Right cardiac atrium (tissue), 5 donors: ENCODE data around the gene NPAS3. TPM values are rescaled to one million over a fixed set of nuclear protein-coding genes. Genes with fewer than 3 reads are reported as not detected.

Experiments
- ATAC-seq, 2 donors: fragments of 200-7000 bp; cut with Tn5 transposase; one replicate each; pipeline versions ENCODE4 v1.8.0 to v1.9.1; 2020; ENCODE audit warnings: moderate library complexity in 2 of 2, mild to moderate bottlenecking in 1 of 2
- DNase-seq, 3 donors: peaks; one replicate each; pipeline ENCODE4 v3.0.0-alpha.2; 2020
- H3K27ac ChIP-seq: one replicate; pipeline ENCODE4 v1.5.1; 2013; ENCODE audit warnings: mild to moderate bottlenecking, low read length, control low read depth, moderate library complexity
- H3K27me3 ChIP-seq: one replicate; pipeline ENCODE4 v1.6.1; 2013; ENCODE audit not compliant: control insufficient read depth, insufficient read depth
- H3K4me1 ChIP-seq: one replicate; pipeline ENCODE4 v1.6.1; 2013; ENCODE audit warnings: low read length; ENCODE audit not compliant: control insufficient read depth, insufficient read depth
- H3K4me3 ChIP-seq: one replicate; pipeline ENCODE4 v1.5.1; 2013; ENCODE audit warnings: low read length, control low read depth
- H3K9me3 ChIP-seq: one replicate; pipeline ENCODE4 v1.6.1; 2013; ENCODE audit warnings: low read length; ENCODE audit not compliant: control insufficient read depth
- WGBS: extraction: QIAGEN DNeasy Blood & Tissue Kit; methylation state at CpG from one replicate; pipeline ENCODE4 v1.1.7; 2013; 5-methylcytosine and 5-hydroxymethylcytosine counted together
- intact Hi-C, 4 donors: fragments of 100-400 bp; cut with DNase I; formaldehyde crosslinking; loops; one replicate each; pipeline versions ENCODE4 v1.11.0 to v1.14.0; 2022 to 2023
- polyA plus RNA-seq: library from polyadenylated mRNA; stranded (reverse); fragments of 200-250 nt; gene quantifications from one replicate; pipeline ENCODE4 v1.2.3, GENCODE V29; 2013
- total RNA-seq, 4 donors: library from RNA; stranded (reverse); fragmentation: NEBNext Ultra II Directional; extraction: Animal tissue kit (Norgen Biotek cat#: 25700); gene quantifications; one replicate each; pipeline ENCODE4 v1.2.1, GENCODE V29; 2021
- donor health status: healthy with polysubstance abuse.
- donor health status: DM: no; HTN: yes; CAD: no.
- donor health status: DM: no; HTN: no; CAD: no.
- donor health status: DM: no; HTN: yes; CAD: no; lungs with severe emphysema.
- donor health status: DM: yes; HTN: yes; CAD: no.

Gene NPAS3
- total and polyA plus RNA-seq, 5 donors, result 0.48 to 5.7 (median 4.0) TPM

- DNase-seq (no peak), ATAC-seq (no peak)
- intact Hi-C loops, result no loop called here
- 96% methylated on average over 1 of the region's 1 CpG for WGBS
- Histone ChIP-seq H3K27ac (no peak overlapping the region), H3K27me3 (no peaks in the 10 kb centered on the region), H3K9me3 (no peaks in the 10 kb centered on the region), H3K4me1 (no peaks in the 10 kb centered on the region), H3K4me3 (no peak overlapping the region)
Observed at GRCh38 chr14:33126433-33126832, 187.8 kb downstream of the NPAS3 start.

- H3K9me3 ChIP-seq, result no peaks in the 10 kb centered on the region
- H3K27ac ChIP-seq, result no peak overlapping the region
- ATAC-seq, result no peak
- WGBS, result 55% methylated on average over 1 of the region's 1 CpG
- H3K27me3 ChIP-seq, result no peaks in the 10 kb centered on the region
- no peak for DNase-seq
- H3K4me1 ChIP-seq, result no peaks in the 10 kb centered on the region
- intact Hi-C loops, result no loop called here
- no peak overlapping the region for H3K4me3 ChIP-seq
Observed at GRCh38 chr14:33127531-33127930, 188.9 kb downstream of the NPAS3 start.

- WGBS, result 86% methylated on average over 2 of the region's 2 CpGs
- H3K27me3 ChIP-seq, result no peaks in the 10 kb centered on the region
- H3K4me1 ChIP-seq, result no peaks in the 10 kb centered on the region
- H3K27ac ChIP-seq, result no peak overlapping the region
- no peak for DNase-seq
- no peak for ATAC-seq
- no peaks in the 10 kb centered on the region for H3K9me3 ChIP-seq
- no peak overlapping the region for H3K4me3 ChIP-seq
- intact Hi-C loops, result loop anchor here in 1 of 4 donors (5.0 kb wide), 1 partner anchor 460 kb away; no protein-coding TSS in a partner anchor
Observed at GRCh38 chr14:33131801-33132200, 193.1 kb downstream of the NPAS3 start.

GRCh38 chr14:33134162-33134561, 195.5 kb downstream of the NPAS3 start:
- no peaks in the 10 kb centered on the region for H3K27me3 ChIP-seq
- H3K27ac ChIP-seq, result no peak overlapping the region
- WGBS, result 57% methylated on average over 4 of the region's 4 CpGs
- DNase-seq, result no peak
- ATAC-seq, result no peak
- intact Hi-C loops, result loop anchor here in 1 of 4 donors (5.0 kb wide), 1 partner anchor 458 kb away; no protein-coding TSS in a partner anchor
- H3K4me3 ChIP-seq, result no peak overlapping the region
- no peaks in the 10 kb centered on the region for H3K4me1 ChIP-seq
- no peaks in the 10 kb centered on the region for H3K9me3 ChIP-seq

- intact Hi-C loops, result loop anchor here in 1 of 4 donors (5.0 kb wide), 1 partner anchor 457 kb away; no protein-coding TSS in a partner anchor
- 89% methylated on average over 3 of the region's 3 CpGs for WGBS
- Histone ChIP-seq H3K27me3 (no peaks in the 10 kb centered on the region), H3K27ac (no peak overlapping the region), H3K9me3 (no peaks in the 10 kb centered on the region), H3K4me1 (no peaks in the 10 kb centered on the region), H3K4me3 (no peak overlapping the region)
- DNase-seq, result no peak
- no peak for ATAC-seq
Observed at GRCh38 chr14:33134975-33135374, 196.3 kb downstream of the NPAS3 start.

GRCh38 chr14:33150666-33151428, 212.2 kb downstream of the NPAS3 start:
- WGBS, result 81% methylated on average over 8 of the region's 8 CpGs
- H3K4me1 ChIP-seq, result no peaks in the 10 kb centered on the region
- intact Hi-C loops, result no loop called here
- H3K27ac ChIP-seq, result no peak overlapping the region
- DNase-seq (no peak), ATAC-seq (no peak)
- H3K4me3 ChIP-seq, result no peak overlapping the region
- no peaks in the 10 kb centered on the region for H3K9me3 ChIP-seq
- H3K27me3 ChIP-seq, result no peaks in the 10 kb centered on the region

- H3K4me3 ChIP-seq, result no peak overlapping the region
- no peak overlapping the region for H3K27ac ChIP-seq
- DNase-seq (no peak), ATAC-seq (no peak)
- no peaks in the 10 kb centered on the region for H3K9me3 ChIP-seq
- no peaks in the 10 kb centered on the region for H3K4me1 ChIP-seq
- intact Hi-C loops, result no loop called here
- no peaks in the 10 kb centered on the region for H3K27me3 ChIP-seq
- WGBS, result 93% methylated on average over 5 of the region's 5 CpGs
Observed at GRCh38 chr14:33163109-33163508, 224.4 kb downstream of the NPAS3 start.

- H3K4me3 ChIP-seq, result no peak overlapping the region
- H3K27ac ChIP-seq, result no peak overlapping the region
- no peaks in the 10 kb centered on the region for H3K27me3 ChIP-seq
- ATAC-seq (no peak), DNase-seq (no peak)
- intact Hi-C loops, result no loop called here
- H3K9me3 ChIP-seq, result no peaks in the 10 kb centered on the region
- WGBS, result 94% methylated on average over 2 of the region's 2 CpGs
- H3K4me1 ChIP-seq, result no peaks in the 10 kb centered on the region
Observed at GRCh38 chr14:33163600-33163999, 224.9 kb downstream of the NPAS3 start.

GRCh38 chr14:33165144-33165925, 226.7 kb downstream of the NPAS3 start:
- Histone ChIP-seq H3K27ac (no peak overlapping the region), H3K9me3 (no peaks in the 10 kb centered on the region), H3K4me1 (no peaks in the 10 kb centered on the region), H3K4me3 (no peak overlapping the region), H3K27me3 (no peaks in the 10 kb centered on the region)
- DNase-seq (no peak), ATAC-seq (peak; percentile 32 to 84)
- intact Hi-C loops, result no loop called here
- 62% methylated on average over 8 of the region's 8 CpGs for WGBS

GRCh38 chr14:33165926-33166289, 227.2 kb downstream of the NPAS3 start:
- no peak overlapping the region for H3K27ac ChIP-seq
- ATAC-seq, result no peak
- 82% methylated on average over 5 of the region's 5 CpGs for WGBS

GRCh38 chr14:33175951-33176350, 237.3 kb downstream of the NPAS3 start:
- Histone ChIP-seq H3K27me3 (no peaks in the 10 kb centered on the region), H3K27ac (no peak overlapping the region), H3K4me3 (no peak overlapping the region), H3K4me1 (peaks cover 1% of the 10 kb centered on the region), H3K9me3 (no peaks in the 10 kb centered on the region)
- ATAC-seq (no peak), DNase-seq (no peak)
- intact Hi-C loops, result no loop called here

More at GRCh38 chr14:33165926-33166289, 227.2 kb downstream of the NPAS3 start:
- no peaks in the 10 kb centered on the region for H3K27me3 ChIP-seq
- intact Hi-C loops, result no loop called here
- DNase-seq, result no peak
- H3K9me3 ChIP-seq, result no peaks in the 10 kb centered on the region
- H3K4me1 ChIP-seq, result no peaks in the 10 kb centered on the region
- no peak overlapping the region for H3K4me3 ChIP-seq
